Psoas muscle (tissue), 8 donors: Measurements from ENCODE around the gene GCNT2. TPM values are rescaled to one million over a fixed set of nuclear protein-coding genes. Genes with fewer than 3 reads are reported as not detected.
"Not testable (repeated sequence)": the region's sequence is repeated elsewhere in the genome, so short reads cannot be mapped to it uniquely, and the experiment has no call there.

Experiments used
- ATAC-seq, 4 donors: fragments of 200-7000 bp; cut with Tn5 transposase; one replicate each; pipeline ENCODE4 v1.9.1; 2020; ENCODE audit warnings: moderate library complexity in 3 of 4, mild to moderate bottlenecking in 2 of 4
- DNase-seq, 2 donors: peaks; one replicate each; pipeline ENCODE4 v3.0.0-alpha.2; 2020
- H3K27ac ChIP-seq: fragments of 200-600 bp; one replicate; pipeline ENCODE4 v1.8.0; 2022
- H3K27me3 ChIP-seq, 3 donors: fragments of 200-600 bp in 1 of 3; one replicate each; pipeline versions ENCODE4 v1.6.1 to v1.8.0; 2013 to 2022; ENCODE audit warnings: low read length in 2 of 3, mild to moderate bottlenecking in 2 of 3, moderate library complexity in 1 of 3; ENCODE audit not compliant: insufficient read depth in 3 of 3
- H3K36me3 ChIP-seq, 2 donors: fragments of 200-600 bp in 1 of 2; one replicate each; pipeline versions ENCODE4 v1.6.1 to v1.8.0; 2013 to 2022; ENCODE audit warnings: low read depth in 1 of 2, mild to moderate bottlenecking in 1 of 2, moderate library complexity in 1 of 2; ENCODE audit not compliant: insufficient read depth in 1 of 2
- H3K4me1 ChIP-seq: fragments of 200-600 bp; one replicate; pipeline ENCODE4 v1.8.0; 2022
- H3K4me3 ChIP-seq: fragments of 200-600 bp; one replicate; pipeline ENCODE4 v1.8.0; 2022; ENCODE audit warnings: mild to moderate bottlenecking
- H3K9me3 ChIP-seq: fragments of 200-600 bp; one replicate; pipeline ENCODE4 v1.8.0; 2022
- CTCF ChIP-seq: fragments of 200-600 bp; IDR thresholded peaks from one replicate; pipeline ENCODE4 v1.8.0; 2022; ENCODE audit warnings: antibody characterized with exemption
- WGBS, 3 donors: extraction: QIAGEN DNeasy Blood & Tissue Kit; methylation state at CpG; one replicate each; pipeline versions ENCODE4 v1.1.6 to v1.1.7; 2013; 5-methylcytosine and 5-hydroxymethylcytosine counted together
- intact Hi-C, 2 donors: fragments of 100-400 bp; cut with DNase I; formaldehyde crosslinking; loops; one replicate each; pipeline versions ENCODE4 v1.11.0 to v1.14.2; 2022
- polyA plus RNA-seq, 3 donors: library from polyadenylated mRNA; stranded (reverse); fragments of 200-250 nt; gene quantifications; one replicate each; pipeline ENCODE4 v1.2.3, GENCODE V29; 2013
- total RNA-seq, 4 donors: library from RNA; stranded (reverse); fragmentation: NEBNext Ultra II Directional in 2 of 4; extraction: Animal tissue kit (Norgen Biotek cat#: 25700) in 2 of 4; gene quantifications; one replicate each; pipeline versions ENCODE4 v1.2.1 to v1.2.4, GENCODE V29; 2021 to 2023
- donor health status: healthy with polysubstance abuse.
- donor health status: DM: no; HTN: no; CAD: no; lungs with moderate emphysema.
- donor health status: Bipolar disorder and iron deficiency.
- donor health status: healthy.
- donor health status: DM: yes; HTN: yes; CAD: no.
- donor health status: DM: no; HTN: no; CAD: no.
- donor health status: DM: no; HTN: no; CAD: no.
- donor health status: DM: yes; HTN: yes; CAD: no.

The GCNT2 gene
- total and polyA plus RNA-seq, 7 donors = 0.27 to 23.1 (median 10.1) TPM

DNA sequence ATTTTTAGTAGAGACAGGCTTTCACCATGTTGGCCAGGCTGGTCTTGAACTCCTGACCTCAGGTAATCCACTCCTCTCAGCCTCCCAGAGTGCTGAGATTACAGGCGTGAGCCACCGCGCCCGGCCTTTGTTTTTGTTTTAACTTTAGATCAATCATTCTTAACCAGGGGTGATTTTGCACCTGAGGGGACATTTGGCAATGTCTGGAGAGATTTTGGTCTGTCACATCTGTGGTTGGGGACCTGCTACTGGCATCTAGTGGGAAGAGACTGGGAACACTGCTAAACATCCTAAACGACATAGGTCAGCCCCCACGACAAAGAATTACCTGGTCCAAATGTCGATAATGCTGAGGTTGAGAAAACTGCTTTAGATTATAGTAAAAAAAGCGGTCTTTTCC is 91.0 kb downstream of the GCNT2 start:
- no peak for TF ChIP-seq CTCF
- ATAC-seq (no peak), DNase-seq (no peak)
- Histone ChIP-seq H3K4me1 (no peaks in the 10 kb centered on the region), H3K27me3 (no peaks in the 10 kb centered on the region), H3K36me3 (no peaks in the 10 kb centered on the region), H3K9me3 (no peaks in the 10 kb centered on the region), H3K4me3 (no peak overlapping the region), H3K27ac (no peak overlapping the region)
- WGBS, 3 donors = 67 to 82% (median 70%) methylated on average over 8 of the region's 8 CpGs
- intact Hi-C loops = no loop called here

GRCh38 chr6:10613077-10613476 is 91.9 kb downstream of the GCNT2 start:
- intact Hi-C loops = no loop called here
- no peak for TF ChIP-seq CTCF
- Histone ChIP-seq H3K27ac (no peak overlapping the region), H3K4me1 (no peaks in the 10 kb centered on the region), H3K4me3 (no peak overlapping the region), H3K27me3 (no peaks in the 10 kb centered on the region), H3K9me3 (no peaks in the 10 kb centered on the region), H3K36me3 (no peaks in the 10 kb centered on the region)
- 40 to 52% (median 41%) methylated on average over 3 of the region's 3 CpGs for WGBS, 3 donors
- no peak for ATAC-seq
- no peak for DNase-seq

- 18 to 30% (median 29%) methylated on average over 2 of the region's 2 CpGs for WGBS, 3 donors
- Histone ChIP-seq H3K4me1 (no peaks in the 10 kb centered on the region), H3K4me3 (no peak overlapping the region), H3K36me3 (no peaks in the 10 kb centered on the region), H3K27ac (no peak overlapping the region), H3K9me3 (no peaks in the 10 kb centered on the region), H3K27me3 (no peaks in the 10 kb centered on the region)
- intact Hi-C loops = no loop called here
- ATAC-seq (no peak), DNase-seq (no peak)
- TF ChIP-seq CTCF = no peak
Observed at GRCh38 chr6:10613723-10614122, 92.6 kb downstream of the GCNT2 start.

GRCh38 chr6:10615675-10616074 is 94.5 kb downstream of the GCNT2 start:
- Histone ChIP-seq H3K27me3 (no peaks in the 10 kb centered on the region), H3K4me3 (no peak overlapping the region), H3K9me3 (no peaks in the 10 kb centered on the region), H3K4me1 (no peaks in the 10 kb centered on the region), H3K36me3 (no peaks in the 10 kb centered on the region), H3K27ac (no peak overlapping the region)
- no peak for ATAC-seq
- 77 to 95% (median 93%) methylated on average over 8 of the region's 8 CpGs for WGBS, 3 donors
- no peak for TF ChIP-seq CTCF
- intact Hi-C loops = no loop called here
- DNase-seq = no peak

- intact Hi-C loops = not testable (repeated sequence)
Observed at GRCh38 chr6:10616266-10616665, 95.1 kb downstream of the GCNT2 start.

More at GRCh38 chr6:10616266-10616665, 95.1 kb downstream of the GCNT2 start:
- H3K36me3 ChIP-seq, H3K4me1 ChIP-seq, ATAC-seq, H3K4me3 ChIP-seq, H3K9me3 ChIP-seq, H3K27ac ChIP-seq, H3K27me3 ChIP-seq, DNase-seq: not testable (repeated sequence)
- WGBS, 3 donors = 88 to 95% (median 94%) methylated on average over 3 of the region's 3 CpGs
